K562 (cell line): ENCODE measurements around the gene KRT83.

Experiments
- ATF2 ChIP-seq: sonication (generic); formaldehyde crosslinking; IDR thresholded peaks from 2 replicates; pipeline ENCODE4 v1.8.1; 2022; ENCODE audit warnings: missing genetic modification reagents
- BDP1 ChIP-seq: IDR thresholded peaks from 3 replicates; pipeline ENCODE4 v1.6.1; 2011; ENCODE audit not compliant: insufficient read length, insufficient read depth
- CCNT2 ChIP-seq: IDR thresholded peaks from 2 replicates; pipeline ENCODE4 v1.6.1; 2011; ENCODE audit warnings: borderline replicate concordance, low read depth, mild to moderate bottlenecking, moderate library complexity, mixed read lengths, low read length; ENCODE audit not compliant: insufficient read length; ENCODE audit errors: extremely low read depth
- JUND ChIP-seq, 2 experiments: IDR thresholded peaks; 2 replicates in 1 of 2; 3 replicates in 1 of 2; pipeline ENCODE4 v1.6.1; 2011; ENCODE audit warnings: borderline replicate concordance in 2 of 2, low read depth in 2 of 2, low read length in 2 of 2, improper control_type of control experiment in 1 of 2, missing biosample characterization in 1 of 2, missing genetic modification characterization in 1 of 2, missing genetic modification reagents in 1 of 2
- MAFG ChIP-seq: fragments of 450-650 bp; conservative IDR thresholded peaks from 2 replicates; pipeline ENCODE4 v1.6.1; 2016; ENCODE audit warnings: missing genetic modification characterization, missing compliant biosample characterization
- POLR2A ChIP-seq: fragments of 450-650 bp; conservative IDR thresholded peaks from 2 replicates; pipeline ENCODE4 v1.6.1; 2016
- RAD21 ChIP-seq, 2 experiments: fragments of 250-450 bp in 1 of 2; fragments of 450-650 bp in 1 of 2; sonication (Bioruptor Pico) in 1 of 2; formaldehyde crosslinking in 1 of 2; IDR thresholded peaks in 1 of 2; conservative IDR thresholded peaks in 1 of 2; 2 replicates each; pipeline versions ENCODE4 v1.4.0 to v1.8.0; 2020 to 2022; ENCODE audit warnings: mild to moderate bottlenecking in 2 of 2, moderate library complexity in 1 of 2
- SMARCA4 ChIP-seq: fragments of 450-650 bp; IDR thresholded peaks from 2 replicates; pipeline ENCODE4 v1.6.1; 2016
- TEAD4 ChIP-seq, 2 experiments: sonication (generic) in 1 of 2; formaldehyde crosslinking in 1 of 2; IDR thresholded peaks; 2 replicates each; pipeline versions ENCODE4 v1.6.1 to v1.8.0; 2012 to 2022; ENCODE audit warnings: borderline replicate concordance in 1 of 2, inconsistent platforms in 1 of 2, low read length in 1 of 2, mild to moderate bottlenecking in 1 of 2, missing genetic modification reagents in 1 of 2
- ZBTB33 ChIP-seq: sonication (generic); formaldehyde crosslinking; IDR thresholded peaks from 2 replicates; pipeline ENCODE4 v1.8.1; 2023; ENCODE audit warnings: mild to moderate bottlenecking, missing genetic modification reagents
- ZNF561 ChIP-seq: fragments of 450-650 bp; formaldehyde crosslinking; conservative IDR thresholded peaks from 2 replicates; pipeline ENCODE4 v1.4.0; 2020; ENCODE audit warnings: mild to moderate bottlenecking, moderate library complexity
- ZNF589 ChIP-seq: fragments of 200-800 bp; sonication (Bioruptor generic); IDR thresholded peaks from 2 replicates; pipeline ENCODE4 v1.6.1; 2016; ENCODE audit warnings: low read depth, missing genetic modification characterization, missing compliant biosample characterization

- TF ChIP-seq POLR2A (no peak), ZNF561 (CRISPR knock-in tag) (no peak), SMARCA4 (no peak), ATF2 (CRISPR knock-in tag) (no peak), ZBTB33 (CRISPR knock-in tag) (no peak), BDP1 (no peak), ZNF589 (CRISPR knock-in tag) (no peak), MAFG (tag) (no peak), TEAD4 (IDR thresholded peaks at IDR 0.05; ENCODE audit: low read length) (no peak), TEAD4 (CRISPR knock-in tag; IDR thresholded peaks at IDR 0.05; ENCODE audit: borderline replicate concordance) (no peak), JUND (IDR thresholded peaks at IDR 0.05; ENCODE audit: borderline replicate concordance, low read depth, low read length) (no peak), JUND (tag; IDR thresholded peaks at IDR 0.05; ENCODE audit: borderline replicate concordance, low read depth, low read length) (no peak), CCNT2 (no peak), RAD21 (CRISPR knock-in tag; conservative IDR thresholded peaks at IDR 0.05 in 1 of 2, IDR thresholded peaks at IDR 0.05 in 1 of 2) (no peak)
Measured at GRCh38 chr12:52343550-52343949, 22.4 kb upstream of the KRT83 start.
